Measurements from ENCODE around the gene METRNL. TPM values are rescaled to one million over a fixed set of nuclear protein-coding genes. Genes with fewer than 3 reads are reported as not detected.
"Not testable (repeated sequence)": the region's sequence is repeated elsewhere in the genome, so short reads cannot be mapped to it uniquely, and the experiment has no call there.

The METRNL gene
- total RNA-seq, 1 donor from 2014 or later = 79.9 TPM

GRCh38 chr17:83137523-83137922 is 58.1 kb downstream of the METRNL start:
- DNase-seq = peak; percentile 40
- no peaks in the 10 kb centered on the region for H3K4me1 ChIP-seq
- TF ChIP-seq CTCF (IDR thresholded peaks at IDR 0.05) = no peak
- intact Hi-C loops (cut with DNase I) = no loop called here
- H3K27me3 ChIP-seq = no peaks in the 10 kb centered on the region
- H3K9me3 ChIP-seq = no peaks in the 10 kb centered on the region
- ATAC-seq = no peak
- H3K4me3 ChIP-seq = no peak overlapping the region
- no peak overlapping the region for H3K27ac ChIP-seq
- H3K36me3 ChIP-seq = no peaks in the 10 kb centered on the region

GRCh38 chr17:83138820-83139219 is 59.4 kb downstream of the METRNL start:
- Histone ChIP-seq H3K4me3 (no peak overlapping the region), H3K27ac (no peak overlapping the region), H3K9me3 (no peaks in the 10 kb centered on the region), H3K27me3 (no peaks in the 10 kb centered on the region), H3K4me1 (no peaks in the 10 kb centered on the region), H3K36me3 (no peaks in the 10 kb centered on the region)
- TF ChIP-seq CTCF (IDR thresholded peaks at IDR 0.05) = no peak
- ATAC-seq (no peak), DNase-seq (no peak)
- intact Hi-C loops (cut with DNase I) = no loop called here

GRCh38 chr17:83139541-83140248 is 60.3 kb downstream of the METRNL start:
- H3K27me3 ChIP-seq; H3K36me3 ChIP-seq; H3K9me3 ChIP-seq; intact Hi-C loops (cut with DNase I); DNase-seq; H3K4me3 ChIP-seq; H3K4me1 ChIP-seq; ATAC-seq; H3K27ac ChIP-seq: not testable (repeated sequence)

GRCh38 chr17:83140249-83140566 is 60.8 kb downstream of the METRNL start:
- H3K4me1 ChIP-seq; ATAC-seq; H3K36me3 ChIP-seq; H3K4me3 ChIP-seq; H3K27ac ChIP-seq; H3K27me3 ChIP-seq; intact Hi-C loops (cut with DNase I); DNase-seq; H3K9me3 ChIP-seq: not testable (repeated sequence)

GRCh38 chr17:83142619-83143018 is 63.2 kb downstream of the METRNL start:
- Histone ChIP-seq H3K4me3 (no peak overlapping the region), H3K36me3 (no peaks in the 10 kb centered on the region), H3K27me3 (no peaks in the 10 kb centered on the region), H3K27ac (no peak overlapping the region), H3K9me3 (no peaks in the 10 kb centered on the region), H3K4me1 (no peaks in the 10 kb centered on the region)
- DNase-seq = no peak
- intact Hi-C loops (cut with DNase I) = no loop called here
- no peak for TF ChIP-seq CTCF (IDR thresholded peaks at IDR 0.05)
- no peak for ATAC-seq

- TF ChIP-seq CTCF (IDR thresholded peaks at IDR 0.05) = no peak
- no peaks in the 10 kb centered on the region for H3K4me1 ChIP-seq
- ATAC-seq = peak; percentile 24
- H3K9me3 ChIP-seq = no peaks in the 10 kb centered on the region
- no peaks in the 10 kb centered on the region for H3K36me3 ChIP-seq
- H3K4me3 ChIP-seq = no peak overlapping the region
- no peaks in the 10 kb centered on the region for H3K27me3 ChIP-seq
- H3K27ac ChIP-seq = no peak overlapping the region
- intact Hi-C loops (cut with DNase I) = no loop called here
- no peak for DNase-seq
These were observed 64.4 kb downstream of the METRNL start for GRCh38 chr17:83143817-83144231.

Other genes with a start within 250 kb of the METRNL start
- 5.6 TPM for gene ZNF750, start 239.6 kb upstream of the METRNL start, total RNA-seq

All from upper lobe of right lung (tissue), 1 donor.